SK-N-SH (cell line): ENCODE data around the gene ITCH. TPM values are rescaled to one million over a fixed set of nuclear protein-coding genes. Genes with fewer than 3 reads are reported as not detected.

Source experiments
- CTCF ChIA-PET: fragments of 300-600, 350-600 bp; formaldehyde crosslinking; extraction: SDS; loops from one replicate; lab custom pipeline; 2021; lab: Yijun Ruan, JAX
- POLR2A ChIA-PET: fragments of 350-600 bp; sonication (Branson Sonifier 250); formaldehyde crosslinking; extraction: SDS; loops from one replicate; lab custom pipeline; 2020; ENCODE audit warnings: antibody characterized with exemption, inconsistent platforms; lab: Yijun Ruan, JAX
- DNase-seq: peaks from one replicate; pipeline ENCODE4 v3.0.0; 2012
- H2AFZ ChIP-seq: fragments of 200-600 bp; sonication (generic); 2 replicates; pipeline ENCODE4 v1.8.1; 2016; ENCODE audit warnings: antibody characterized with exemption, mild to moderate bottlenecking, low read depth
- H3F3A ChIP-seq: fragments of 200-600 bp; sonication (generic); replicated peaks from 2 replicates; pipeline ENCODE3; 2016; ENCODE audit warnings: antibody characterized with exemption, mild to moderate bottlenecking; ENCODE audit not compliant: insufficient read depth
- H3K27ac ChIP-seq, 2 experiments: fragments of 200-500 bp in 1 of 2; fragments of 200-600 bp in 1 of 2; sonication (Bioruptor generic) in 1 of 2; sonication (generic), shearing (Covaris generic) in 1 of 2; 2 replicates each; pipeline versions ENCODE4 v1.5.1 to v1.6.1; 2014 to 2016; ENCODE audit warnings: low read depth in 2 of 2, inconsistent platforms in 1 of 2, low read length in 1 of 2, mild to moderate bottlenecking in 1 of 2, mixed read lengths in 1 of 2
- H3K27me3 ChIP-seq: fragments of 200-600 bp; sonication (generic), shearing (Covaris generic); 2 replicates; pipeline ENCODE4 v1.6.1; 2016; ENCODE audit warnings: mixed run types; ENCODE audit not compliant: insufficient read depth
- H3K36me3 ChIP-seq, 2 experiments: fragments of 200-500 bp in 1 of 2; fragments of 200-600 bp in 1 of 2; sonication (Bioruptor generic) in 1 of 2; sonication (generic) in 1 of 2; replicated peaks in 1 of 2; 2 replicates each; pipeline versions ENCODE3 to v1.5.1; 2014 to 2016; ENCODE audit warnings: low read length in 1 of 2, mild to moderate bottlenecking in 1 of 2; ENCODE audit not compliant: insufficient read depth in 2 of 2, control insufficient read depth in 1 of 2
- H3K4me1 ChIP-seq, 2 experiments: fragments of 200-500 bp in 1 of 2; fragments of 200-600 bp in 1 of 2; sonication (Bioruptor generic) in 1 of 2; sonication (generic), shearing (Covaris generic) in 1 of 2; 2 replicates each; pipeline versions ENCODE4 v1.5.1 to v1.6.1; 2014 to 2016; ENCODE audit warnings: low read depth in 1 of 2, low read length in 1 of 2, mixed run types in 1 of 2; ENCODE audit not compliant: insufficient read depth in 2 of 2, control insufficient read depth in 1 of 2
- H3K4me2 ChIP-seq: fragments of 200-600 bp; sonication (generic), shearing (Covaris generic); 2 replicates; pipeline ENCODE4 v1.6.1; 2017; ENCODE audit warnings: mixed run types
- H3K4me3 ChIP-seq, 2 experiments: fragments of 200-500 bp in 1 of 2; fragments of 200-600 bp in 1 of 2; sonication (Bioruptor generic) in 1 of 2; sonication (generic), shearing (Covaris generic) in 1 of 2; 2 replicates each; pipeline versions ENCODE4 v1.5.1 to v1.8.1; 2014 to 2016; ENCODE audit warnings: low read depth in 2 of 2, inconsistent platforms in 1 of 2, low read length in 1 of 2, mild to moderate bottlenecking in 1 of 2, mixed read lengths in 1 of 2, moderate library complexity in 1 of 2
- H3K79me2 ChIP-seq: fragments of 200-600 bp; sonication (generic); 2 replicates; pipeline ENCODE4 v1.8.1; 2017; ENCODE audit warnings: mild to moderate bottlenecking; ENCODE audit not compliant: insufficient read depth
- H3K9ac ChIP-seq: fragments of 200-600 bp; sonication (generic); 2 replicates; pipeline ENCODE4 v1.6.1; 2017; ENCODE audit warnings: mixed run types
- H3K9me2 ChIP-seq: fragments of 200-600 bp; sonication (generic); 2 replicates; pipeline ENCODE4 v1.6.1; 2017; ENCODE audit warnings: mixed run types
- H3K9me3 ChIP-seq: fragments of 200-600 bp; sonication (generic); 2 replicates; pipeline ENCODE4 v1.6.1; 2017; ENCODE audit warnings: mixed run types, mild to moderate bottlenecking, moderate library complexity
- H4K20me1 ChIP-seq: fragments of 200-600 bp; sonication (generic); 2 replicates; pipeline ENCODE4 v1.6.1; 2017; ENCODE audit warnings: mild to moderate bottlenecking, mixed run types; ENCODE audit not compliant: insufficient read depth
- CHD2 ChIP-seq: fragments of 150-350 bp; IDR thresholded peaks from 2 replicates; pipeline ENCODE4 v1.6.1; 2018; ENCODE audit warnings: low read length; ENCODE audit not compliant: partially characterized antibody
- ELF1 ChIP-seq: IDR thresholded peaks from 2 replicates; pipeline ENCODE4 v1.4.0; 2012
- FOXJ3 ChIP-seq: sonication (generic); formaldehyde crosslinking; IDR thresholded peaks from 2 replicates; pipeline ENCODE4 v1.5.1; 2020; ENCODE audit warnings: mild to moderate bottlenecking, missing genetic modification reagents
- FOXM1 ChIP-seq: IDR thresholded peaks from 2 replicates; pipeline ENCODE4 v1.4.0; 2012; ENCODE audit warnings: low read depth, mild to moderate bottlenecking
- GABPA ChIP-seq: IDR thresholded peaks from 2 replicates; pipeline ENCODE4 v1.4.0; 2012; ENCODE audit warnings: low read depth, mild to moderate bottlenecking
- GATA2 ChIP-seq: sonication (generic); formaldehyde crosslinking; IDR thresholded peaks from 2 replicates; pipeline ENCODE4 v1.5.0; 2020; ENCODE audit warnings: mild to moderate bottlenecking, missing genetic modification reagents
- MEF2A ChIP-seq: IDR thresholded peaks from 2 replicates; pipeline ENCODE4 v1.4.0; 2012; ENCODE audit warnings: low read depth, borderline replicate concordance
- NFIC ChIP-seq: IDR thresholded peaks from 2 replicates; pipeline ENCODE4 v1.4.0; 2012; ENCODE audit warnings: borderline replicate concordance
- PBX3 ChIP-seq: IDR thresholded peaks from 2 replicates; pipeline ENCODE4; 2012
- POLR2AphosphoS5 ChIP-seq: IDR thresholded peaks from 2 replicates; pipeline ENCODE4 v1.6.1; 2012; ENCODE audit warnings: low read depth, low read length
- TCF12 ChIP-seq: IDR thresholded peaks from 2 replicates; pipeline ENCODE4 v1.4.0; 2012
- TEAD4 ChIP-seq: IDR thresholded peaks from 2 replicates; pipeline ENCODE4 v1.4.0; 2012; ENCODE audit warnings: mild to moderate bottlenecking, borderline replicate concordance; ENCODE audit not compliant: insufficient read depth
- USF1 ChIP-seq: IDR thresholded peaks from 2 replicates; pipeline ENCODE4 v1.4.0; 2012; ENCODE audit warnings: low read depth, borderline replicate concordance
- YY1 ChIP-seq: IDR thresholded peaks from 2 replicates; pipeline ENCODE4 v1.4.0; 2012; ENCODE audit warnings: low read depth, mild to moderate bottlenecking
- ZBTB33 ChIP-seq: IDR thresholded peaks from 2 replicates; pipeline ENCODE4 v1.4.0; 2012; ENCODE audit warnings: low read depth, borderline replicate concordance
- WGBS: methylation state at CpG from one replicate; pipeline ENCODE4 v1.1.6; 2017; ENCODE audit warnings: low lambda C conversion rate; 5-methylcytosine and 5-hydroxymethylcytosine counted together
- polyA plus RNA-seq, 3 experiments: library from polyadenylated mRNA; depleted of rRNA; stranded (reverse); fragments of >200 nt; gene quantifications; 2 replicates each; pipeline ENCODE4 v1.2.3, GENCODE V29; 2012
- TF ChIP-seq, protein P1 (sequence below): fragments of 150-350 bp; IDR thresholded peaks from 2 replicates; pipeline ENCODE4 v1.6.1; 2017; ENCODE audit warnings: antibody characterized with exemption, low read length, low read depth, borderline replicate concordance

The ITCH gene
- polyA plus RNA-seq, 1 of the 3 experiments (the other 2 are of a cell fraction) = 3.8 TPM

DNA sequence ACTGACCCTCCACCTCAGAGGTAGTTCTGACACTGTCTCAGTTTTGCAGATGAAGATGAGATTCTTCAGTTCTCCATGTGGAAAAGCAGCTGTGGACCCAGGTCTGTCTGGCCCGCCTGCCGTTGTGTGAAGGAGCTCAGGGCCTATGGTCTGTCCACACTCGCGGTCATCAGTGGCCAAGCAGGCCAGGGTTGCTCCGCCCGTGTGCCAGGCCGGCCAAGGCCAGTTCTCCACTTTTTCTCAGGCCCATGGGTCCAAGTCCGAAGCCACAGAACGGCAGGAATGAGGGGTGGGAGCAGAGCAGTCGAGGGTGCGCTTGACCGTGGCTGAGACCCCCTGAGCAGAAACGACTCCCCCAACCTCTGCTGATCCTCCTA is 186.8 kb downstream of the ITCH start (continued):
- TF ChIP-seq YY1 (no peak), ZBTB33 (no peak), NFIC (no peak), ELF1 (no peak)

- H3K79me2 ChIP-seq = no peaks in the 10 kb centered on the region
- no peak overlapping the region for H3K9ac ChIP-seq
- H4K20me1 ChIP-seq = no peaks in the 10 kb centered on the region
- no peak overlapping the region for H3K4me3 ChIP-seq
- H3K27me3 ChIP-seq = no peaks in the 10 kb centered on the region
- CTCF ChIA-PET = no interaction called here
- H3K9me3 ChIP-seq = no peaks in the 10 kb centered on the region
- TF ChIP-seq, protein P1, sequence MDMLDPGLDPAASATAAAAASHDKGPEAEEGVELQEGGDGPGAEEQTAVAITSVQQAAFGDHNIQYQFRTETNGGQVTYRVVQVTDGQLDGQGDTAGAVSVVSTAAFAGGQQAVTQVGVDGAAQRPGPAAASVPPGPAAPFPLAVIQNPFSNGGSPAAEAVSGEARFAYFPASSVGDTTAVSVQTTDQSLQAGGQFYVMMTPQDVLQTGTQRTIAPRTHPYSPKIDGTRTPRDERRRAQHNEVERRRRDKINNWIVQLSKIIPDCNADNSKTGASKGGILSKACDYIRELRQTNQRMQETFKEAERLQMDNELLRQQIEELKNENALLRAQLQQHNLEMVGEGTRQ = no peak
- TF ChIP-seq TCF12 = no peak
- TF ChIP-seq TEAD4 = no peak
- no peak for TF ChIP-seq CHD2
- no peak for TF ChIP-seq USF1
- no peak for TF ChIP-seq POLR2AphosphoS5
- no peak for TF ChIP-seq ELF1
- TF ChIP-seq FOXJ3 (CRISPR knock-in tag) = no peak
- no peak for TF ChIP-seq GATA2
- no peak for TF ChIP-seq MEF2A
- TF ChIP-seq GABPA = no peak
- TF ChIP-seq FOXM1 = no peak
- no peak for TF ChIP-seq PBX3
- TF ChIP-seq, all 33 proteins: peak for 0
- no peak overlapping the region for H3K27ac ChIP-seq
- H2AFZ ChIP-seq = no peak overlapping the region
- peaks cover 0 to 3% of the 10 kb centered on the region in 2 experiments; a peak in 1 of 4 replicates for H3K4me1 ChIP-seq
- no peaks in the 10 kb centered on the region for H3K36me3 ChIP-seq
- no peaks in the 10 kb centered on the region for H3K9me2 ChIP-seq
- POLR2A ChIA-PET = no interaction called here
- WGBS = 93% methylated on average over 6 of the region's 6 CpGs
- no peak for DNase-seq
- H3K4me2 ChIP-seq = no peak overlapping the region
- H3F3A ChIP-seq = no peaks in the 10 kb centered on the region
Observed at GRCh38 chr20:34552569-34552968, 189.5 kb downstream of the ITCH start.
